Neural progenitor cell (in vitro differentiated cells): ENCODE data around the gene RIPPLY2.

Experiments used
- CTCF ChIP-seq: fragments of 200-600 bp; sonication (generic); IDR thresholded peaks from 2 replicates; pipeline ENCODE4 v1.5.1; 2017; ENCODE audit warnings: antibody characterized with exemption, mild to moderate bottlenecking
- EZH2 ChIP-seq: fragments of 200-600 bp; sonication (generic); IDR thresholded peaks from 2 replicates; pipeline ENCODE4 v1.6.1; 2017; ENCODE audit warnings: antibody characterized with exemption, mild to moderate bottlenecking, moderate library complexity

DNA sequence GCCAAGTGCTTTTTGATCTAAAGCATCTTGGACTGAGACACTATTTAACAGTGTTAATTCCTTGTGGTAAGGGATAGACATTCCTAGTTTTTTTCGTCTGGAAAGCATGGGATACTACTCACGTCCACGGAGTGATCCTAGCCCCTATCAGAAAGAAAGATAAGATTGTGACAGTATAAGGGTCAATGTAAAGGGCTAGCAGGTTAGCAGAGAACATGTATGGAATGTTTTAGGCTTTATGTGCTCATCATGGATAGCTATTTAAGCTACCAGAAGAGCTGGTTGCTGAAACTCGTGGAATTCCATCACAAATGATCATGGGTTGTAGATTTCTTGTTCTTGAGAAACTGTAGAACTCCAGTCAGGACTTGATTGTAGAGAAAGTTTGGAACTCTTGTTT, 38.4 kb downstream of the RIPPLY2 start:
- no peak for TF ChIP-seq CTCF
- no peak for TF ChIP-seq EZH2
